ENCODE results near the gene BICD2.
"Not testable (repeated sequence)": the region's sequence is repeated elsewhere in the genome, so short reads cannot be mapped to it uniquely, and the experiment has no call there.

Gene BICD2

GRCh38 chr9:92804727-92805126 lies 40.1 kb upstream of the BICD2 start:
- no peak for TF ChIP-seq CTCF (IDR thresholded peaks at IDR 0.05)
- peaks cover 100% of the 10 kb centered on the region for H3K27me3 ChIP-seq
- H3K36me3 ChIP-seq, result no peaks in the 10 kb centered on the region
- H3K27ac ChIP-seq, result no peak overlapping the region
- H3K4me1 ChIP-seq (ENCODE audit: control insufficient read depth in 1 of 2, insufficient read depth in 1 of 2, low read depth in 1 of 2, low read length in 1 of 2), result peaks cover 22 to 35% of the 10 kb centered on the region in 2 experiments
- no peak overlapping the region for H3K4me3 ChIP-seq (ENCODE audit: low read depth in 1 of 2, low read length in 1 of 2)
- H3K9me3 ChIP-seq, result no peaks in the 10 kb centered on the region

GRCh38 chr9:92798358-92798757 lies 33.7 kb upstream of the BICD2 start:
- Histone ChIP-seq H3K4me1 (ENCODE audit: control insufficient read depth in 1 of 2, insufficient read depth in 1 of 2, low read depth in 1 of 2, low read length in 1 of 2) (peaks cover 10% of the 10 kb centered on the region in 2 experiments), H3K4me3 (ENCODE audit: low read depth in 1 of 2, low read length in 1 of 2) (no peak overlapping the region), H3K9me3 (no peaks in the 10 kb centered on the region), H3K36me3 (no peaks in the 10 kb centered on the region), H3K27me3 (peaks cover 80% of the 10 kb centered on the region), H3K27ac (no peak overlapping the region)
- TF ChIP-seq CTCF (IDR thresholded peaks at IDR 0.05), result no peak

- not testable (repeated sequence) for H3K36me3 ChIP-seq; H3K9me3 ChIP-seq; H3K4me3 ChIP-seq (ENCODE audit: low read depth in 1 of 2, low read length in 1 of 2); H3K27ac ChIP-seq
- Histone ChIP-seq H3K4me1 (ENCODE audit: control insufficient read depth in 1 of 2, insufficient read depth in 1 of 2, low read depth in 1 of 2, low read length in 1 of 2) (peaks cover 10 to 12% of the 10 kb centered on the region in 2 experiments), H3K27me3 (peaks cover 64% of the 10 kb centered on the region)
Observed at GRCh38 chr9:92796337-92796804, 31.7 kb upstream of the BICD2 start.

GRCh38 chr9:92795598-92796336 lies 31.1 kb upstream of the BICD2 start:
- Histone ChIP-seq H3K4me3 (ENCODE audit: low read depth in 1 of 2, low read length in 1 of 2) (no peak overlapping the region), H3K36me3 (no peaks in the 10 kb centered on the region), H3K9me3 (no peaks in the 10 kb centered on the region), H3K4me1 (ENCODE audit: control insufficient read depth in 1 of 2, insufficient read depth in 1 of 2, low read depth in 1 of 2, low read length in 1 of 2) (peaks cover 14 to 15% of the 10 kb centered on the region in 2 experiments), H3K27me3 (peaks cover 58% of the 10 kb centered on the region), H3K27ac (no peak overlapping the region)
- TF ChIP-seq CTCF (IDR thresholded peaks at IDR 0.05), result no peak

GRCh38 chr9:92795000-92795399 lies 30.4 kb upstream of the BICD2 start:
- no peaks in the 10 kb centered on the region for H3K36me3 ChIP-seq
- no peaks in the 10 kb centered on the region for H3K9me3 ChIP-seq
- H3K27me3 ChIP-seq, result peaks cover 51% of the 10 kb centered on the region
- peaks cover 20% of the 10 kb centered on the region in 2 experiments for H3K4me1 ChIP-seq (ENCODE audit: control insufficient read depth in 1 of 2, insufficient read depth in 1 of 2, low read depth in 1 of 2, low read length in 1 of 2)
- H3K27ac ChIP-seq, result no peak overlapping the region
- H3K4me3 ChIP-seq (ENCODE audit: low read depth in 1 of 2, low read length in 1 of 2), result no peak overlapping the region
- TF ChIP-seq CTCF (IDR thresholded peaks at IDR 0.05), result no peak

- no peak for TF ChIP-seq CTCF (IDR thresholded peaks at IDR 0.05)
- peaks cover 20% of the 10 kb centered on the region in 2 experiments for H3K4me1 ChIP-seq (ENCODE audit: control insufficient read depth in 1 of 2, insufficient read depth in 1 of 2, low read depth in 1 of 2, low read length in 1 of 2)
- H3K4me3 ChIP-seq (ENCODE audit: low read depth in 1 of 2, low read length in 1 of 2), result no peak overlapping the region
- H3K27me3 ChIP-seq, result peaks cover 45% of the 10 kb centered on the region
- H3K27ac ChIP-seq, result no peak overlapping the region
- no peaks in the 10 kb centered on the region for H3K9me3 ChIP-seq
- H3K36me3 ChIP-seq, result no peaks in the 10 kb centered on the region
Observed at GRCh38 chr9:92794426-92794825, 29.8 kb upstream of the BICD2 start.
